Keratinocyte (primary cell): ENCODE measurements around the gene DNAH8. TPM values are rescaled to one million over a fixed set of nuclear protein-coding genes. Genes with fewer than 3 reads are reported as not detected.

Experiments
- DNase-seq: peaks from one replicate; pipeline ENCODE4 v3.0.0-alpha.2; 2011; ENCODE audit warnings: low read depth, missing footprints, low spot score
- FAIRE-seq: peaks from 2 replicates; lab custom pipeline; 2011; peaks lifted over from hg19 to GRCh38; lab: Jason Lieb, UNC
- H2AFZ ChIP-seq: 2 replicates; pipeline ENCODE4 v1.6.0; 2012; ENCODE audit warnings: low read length, control low read depth, inconsistent platforms; ENCODE audit not compliant: control insufficient read depth
- H3K27ac ChIP-seq: 2 replicates; pipeline ENCODE4 v1.5.1; 2011; ENCODE audit warnings: low read length; ENCODE audit not compliant: control insufficient read depth, insufficient read depth
- H3K27me3 ChIP-seq: 3 replicates; pipeline ENCODE4 v1.6.0; 2011; ENCODE audit warnings: low read length; ENCODE audit not compliant: control insufficient read depth, insufficient read depth; ENCODE audit errors: extremely low read depth
- H3K36me3 ChIP-seq, 2 experiments: 2 replicates in 1 of 2; 3 replicates in 1 of 2; pipeline ENCODE4 v1.5.1; 2011; ENCODE audit warnings: low read length in 2 of 2, mild to moderate bottlenecking in 1 of 2; ENCODE audit not compliant: control insufficient read depth in 2 of 2, insufficient read depth in 2 of 2; ENCODE audit errors: extremely low read depth in 1 of 2
- H3K4me1 ChIP-seq: 3 replicates; pipeline ENCODE4 v1.5.1; 2011; ENCODE audit warnings: low read length; ENCODE audit not compliant: control insufficient read depth, insufficient read depth; ENCODE audit errors: extremely low read depth
- H3K4me2 ChIP-seq: 3 replicates; pipeline ENCODE4 v1.6.0; 2011; ENCODE audit warnings: low read depth, low read length; ENCODE audit not compliant: control insufficient read depth, insufficient read depth; ENCODE audit errors: extremely low read depth
- H3K4me3 ChIP-seq, 3 experiments: fragments of 200-600 bp in 1 of 3; sonication (generic) in 1 of 3; 2 replicates in 2 of 3; 3 replicates in 1 of 3; pipeline ENCODE4 v1.5.1; 2011 to 2016; ENCODE audit warnings: low read length in 3 of 3, mild to moderate bottlenecking in 3 of 3, control low read depth in 2 of 3, inconsistent platforms in 1 of 3, low read depth in 1 of 3, mixed read lengths in 1 of 3, mixed run types in 1 of 3, moderate library complexity in 1 of 3; ENCODE audit not compliant: control insufficient read depth in 2 of 3, insufficient read depth in 2 of 3; ENCODE audit errors: extremely low read depth in 1 of 3
- H3K79me2 ChIP-seq: 2 replicates; pipeline ENCODE4 v1.6.0; 2012; ENCODE audit warnings: low read length; ENCODE audit not compliant: control insufficient read depth, insufficient read depth
- H3K9ac ChIP-seq: 3 replicates; pipeline ENCODE4 v1.6.0; 2011; ENCODE audit warnings: low read length; ENCODE audit not compliant: control insufficient read depth, insufficient read depth; ENCODE audit errors: extremely low read depth
- H3K9me1 ChIP-seq: 3 replicates; pipeline ENCODE4 v1.6.0; 2011; ENCODE audit warnings: low read length; ENCODE audit not compliant: control insufficient read depth, insufficient read depth; ENCODE audit errors: extremely low read depth
- H3K9me3 ChIP-seq: 2 replicates; pipeline ENCODE4 v1.5.1; 2012; ENCODE audit warnings: low read depth, low read length; ENCODE audit not compliant: control insufficient read depth
- H4K20me1 ChIP-seq: 3 replicates; pipeline ENCODE4 v1.6.0; 2011; ENCODE audit warnings: low read length; ENCODE audit not compliant: control insufficient read depth, insufficient read depth; ENCODE audit errors: extremely low read depth
- CTCF ChIP-seq, 3 experiments: IDR thresholded peaks in 1 of 3; conservative IDR thresholded peaks in 1 of 3; optimal IDR thresholded peaks in 1 of 3; 2 replicates in 2 of 3; 3 replicates in 1 of 3; pipeline versions ENCODE3 to v1.5.1; 2011; ENCODE audit warnings: low read length in 3 of 3, mild to moderate bottlenecking in 3 of 3, moderate library complexity in 2 of 3, control low read depth in 1 of 3, inconsistent platforms in 1 of 3; ENCODE audit not compliant: insufficient read depth in 2 of 3; ENCODE audit errors: extremely low read depth in 1 of 3
- EZH2 ChIP-seq: IDR thresholded peaks from one replicate; pipeline ENCODE4 v1.6.1; 2012; ENCODE audit warnings: inconsistent platforms, mild to moderate bottlenecking, low read length, moderate library complexity
- dilution Hi-C: fragments of 300-500 bp; cut with MboI; formaldehyde crosslinking; loops from one replicate; pipeline ENCODE4 v1.7.0; 2020; ENCODE audit warnings: low sequenced_read_pairs; ENCODE audit not compliant: extremely low pct_ligation_motif_present
- polyA plus RNA-seq, 5 experiments: library from polyadenylated mRNA; depleted of rRNA in 3 of 5; stranded (reverse) in 3 of 5; stranded (forward) in 1 of 5; unstranded in 1 of 5; fragments of >200 nt; gene quantifications; 1 replicate in 1 of 5; 2 replicates in 3 of 5; 3 replicates in 1 of 5; pipeline versions ENCODE4 v1.2.1 to v1.2.3, GENCODE V29; 2011 to 2012; ENCODE audit warnings: missing spikeins in 2 of 5, low read depth in 1 of 5, low replicate concordance in 1 of 5

The DNAH8 gene
- polyA plus RNA-seq, 1 donor (not counting 4 experiments of a cell fraction or from before 2014, with no cell fraction given), result 0.01 TPM

GRCh38 chr6:38804358-38804757 lies 89.2 kb downstream of the DNAH8 start:
- Histone ChIP-seq H3K4me1 (peaks cover 10% of the 10 kb centered on the region), H2AFZ (no peak overlapping the region), H3K9me1 (no peaks in the 10 kb centered on the region), H3K4me2 (no peak overlapping the region), H3K27me3 (no peaks in the 10 kb centered on the region), H3K36me3 (no peaks in the 10 kb centered on the region), H3K9me3 (no peaks in the 10 kb centered on the region), H3K4me3 (no peak overlapping the region), H3K27ac (no peak overlapping the region), H3K9ac (no peak overlapping the region), H3K79me2 (no peaks in the 10 kb centered on the region), H4K20me1 (no peaks in the 10 kb centered on the region)
- DNase-seq (no peak), FAIRE-seq (no peak)
- dilution Hi-C loops, result no loop called here
- TF ChIP-seq EZH2 (no peak), CTCF (optimal IDR thresholded peaks at IDR 0.05 in 1 of 3, IDR thresholded peaks at IDR 0.05 in 1 of 3, conservative IDR thresholded peaks at IDR 0.05 in 1 of 3; ENCODE audit: extremely low read depth in 1 of 3, insufficient read depth in 2 of 3, low read length in 3 of 3) (no peak)

GRCh38 chr6:38805127-38805655 lies 90.1 kb downstream of the DNAH8 start:
- TF ChIP-seq EZH2 (no peak), CTCF (optimal IDR thresholded peaks at IDR 0.05 in 1 of 3, IDR thresholded peaks at IDR 0.05 in 1 of 3, conservative IDR thresholded peaks at IDR 0.05 in 1 of 3; ENCODE audit: extremely low read depth in 1 of 3, insufficient read depth in 2 of 3, low read length in 3 of 3) (no peak)

More at GRCh38 chr6:38805127-38805655, 90.1 kb downstream of the DNAH8 start:
- Histone ChIP-seq H3K27me3 (no peaks in the 10 kb centered on the region), H3K27ac (no peak overlapping the region), H3K9me3 (no peaks in the 10 kb centered on the region), H2AFZ (no peak overlapping the region), H3K4me3 (no peak overlapping the region), H3K9ac (no peak overlapping the region), H3K9me1 (no peaks in the 10 kb centered on the region), H4K20me1 (no peaks in the 10 kb centered on the region), H3K79me2 (no peaks in the 10 kb centered on the region), H3K4me1 (peaks cover 3% of the 10 kb centered on the region), H3K36me3 (no peaks in the 10 kb centered on the region), H3K4me2 (no peak overlapping the region)
- dilution Hi-C loops, result no loop called here
- FAIRE-seq, result no peak
- no peak for DNase-seq
